Activated naive CD4-positive, alpha-beta T cell treated with anti-CD3 and anti-CD28 coated beads, Interleukin-2, amount 50 U/mL, for 72 hours (primary cell): ENCODE data around the gene ANKS3. TPM values are rescaled to one million over a fixed set of nuclear protein-coding genes. Genes with fewer than 3 reads are reported as not detected.

ENCODE experiments used
- ATAC-seq, 2 donors: fragments of 150-1000 bp; cut with Tn5 transposase; 2 replicates each; pipeline ENCODE4 v1.10.0; 2021; ENCODE audit warnings: mild to moderate bottlenecking in 2 of 2, moderate library complexity in 2 of 2
- DNase-seq, 2 donors: peaks; one replicate each; pipeline ENCODE4 v3.0.0; 2021 to 2022; ENCODE audit warnings: low spot score in 2 of 2
- H3K27ac Mint-ChIP-seq, 2 donors: one replicate each; pipeline ENCODE4 v1.8.0; 2022; ENCODE audit warnings: mild to moderate bottlenecking in 2 of 2, mixed read lengths in 2 of 2
- H3K36me3 Mint-ChIP-seq, 2 donors: one replicate each; pipeline ENCODE4 v1.8.0; 2022; ENCODE audit warnings: mixed read lengths in 2 of 2
- H3K9me3 Mint-ChIP-seq, 2 donors: one replicate each; pipeline ENCODE4 v1.8.0; 2022; ENCODE audit warnings: mixed read lengths in 2 of 2
- total RNA-seq, 2 donors: library from RNA; stranded (reverse); gene quantifications; one replicate each; pipeline ENCODE4 v1.2.3, GENCODE V29; 2022

The ANKS3 gene
- total RNA-seq, 2 donors from 2014 or later, result 19.4 to 21.5 TPM

DNA sequence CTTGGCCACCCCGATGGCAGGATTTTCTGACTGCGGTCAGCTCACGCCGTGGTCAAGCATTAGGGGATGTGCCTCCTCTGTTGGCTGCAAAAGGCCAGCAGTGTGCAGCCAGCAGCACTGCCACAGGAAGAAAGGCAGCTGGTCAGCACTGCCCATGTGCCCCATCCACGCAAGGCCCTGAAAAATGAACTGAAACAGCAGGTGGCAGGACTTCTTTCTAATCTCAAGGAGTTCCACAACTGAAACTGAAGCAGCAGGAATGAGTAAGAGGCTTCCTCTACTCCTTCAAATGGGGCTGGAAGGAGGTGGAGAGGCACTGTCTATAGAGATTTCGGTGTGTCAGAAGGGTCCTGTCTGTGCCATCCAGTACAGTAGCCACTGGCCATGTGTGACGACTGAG is 29.7 kb upstream of the ANKS3 start:
- DNase-seq, result no peak
- no peak overlapping the region for H3K27ac Mint-ChIP-seq
- ATAC-seq, result no peak
- no peaks in the 10 kb centered on the region for H3K9me3 Mint-ChIP-seq
- H3K36me3 Mint-ChIP-seq, result peaks cover 6% of the 10 kb centered on the region in 2 donors

DNA sequence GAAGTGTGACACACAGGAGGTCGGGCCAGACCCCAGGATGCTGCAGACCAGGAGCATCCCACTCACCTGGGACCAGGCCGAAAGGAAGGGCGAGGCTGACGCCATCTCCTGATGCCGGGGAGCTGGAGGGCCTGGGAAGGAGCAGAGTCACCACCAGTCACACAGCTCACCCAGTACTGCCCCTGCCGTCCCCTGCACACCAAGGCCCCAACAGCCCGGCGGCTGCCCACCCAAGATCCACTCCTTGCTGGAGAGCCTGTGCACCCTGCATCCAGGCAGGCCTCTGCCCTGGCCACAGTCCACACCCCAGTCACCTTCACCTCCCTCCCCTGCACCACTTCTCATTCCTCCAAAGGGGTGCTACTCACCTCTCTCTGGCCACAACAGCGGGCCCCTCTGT is 28.1 kb upstream of the ANKS3 start:
- Mint-ChIP-seq H3K9me3 (no peaks in the 10 kb centered on the region), H3K36me3 (peaks cover 0 to 6% of the 10 kb centered on the region in 2 donors), H3K27ac (peak overlapping the region; percentile 21 to 86)
- ATAC-seq (no peak), DNase-seq (no peak)

GRCh38 chr16:4760221-4760910 is 26.3 kb upstream of the ANKS3 start:
- ATAC-seq (no peak), DNase-seq (no peak)
- H3K9me3 Mint-ChIP-seq, result peaks cover 0 to 5% of the 10 kb centered on the region in 2 donors
- peak overlapping the region; percentile 74 to 90 for H3K27ac Mint-ChIP-seq
- peaks cover 7 to 13% of the 10 kb centered on the region in 2 donors for H3K36me3 Mint-ChIP-seq

- peak overlapping the region in 1 of 2 donors; percentile 29 for H3K27ac Mint-ChIP-seq
- DNase-seq (no peak), ATAC-seq (peak in 1 of 2 donors; percentile 85)
- H3K36me3 Mint-ChIP-seq, result peaks cover 7 to 13% of the 10 kb centered on the region in 2 donors
- peaks cover 0 to 5% of the 10 kb centered on the region in 2 donors for H3K9me3 Mint-ChIP-seq
Measured at GRCh38 chr16:4755687-4756086, 21.6 kb upstream of the ANKS3 start.

- peaks cover 7 to 9% of the 10 kb centered on the region in 2 donors for H3K36me3 Mint-ChIP-seq
- ATAC-seq, result no peak
- DNase-seq, result no peak
- H3K27ac Mint-ChIP-seq, result no peak overlapping the region
- H3K9me3 Mint-ChIP-seq, result peaks cover 0 to 5% of the 10 kb centered on the region in 2 donors
Measured at GRCh38 chr16:4754865-4755264, 20.8 kb upstream of the ANKS3 start.

DNA sequence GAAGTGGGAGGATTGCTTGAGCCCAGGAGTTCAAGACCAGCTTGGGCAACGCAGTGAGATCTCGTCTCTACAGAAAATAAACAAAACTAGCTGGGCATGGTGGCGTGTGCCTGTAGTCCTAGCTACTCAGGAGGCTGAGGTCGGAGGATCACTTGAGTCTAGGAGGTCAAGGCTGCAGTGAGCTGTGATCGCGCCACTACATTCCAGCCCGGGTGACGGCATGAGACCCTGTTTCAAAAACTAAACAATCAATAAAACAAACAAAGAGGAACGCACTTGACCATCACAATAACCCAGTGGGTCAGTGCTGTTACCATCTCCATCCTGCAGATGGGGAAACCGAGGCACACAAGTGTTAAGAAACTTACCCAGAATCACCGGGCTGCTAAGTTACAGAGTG is 19.2 kb upstream of the ANKS3 start:
- H3K27ac Mint-ChIP-seq, result no peak overlapping the region
- ATAC-seq, result no peak

GRCh38 chr16:4752351-4753100 is 18.5 kb upstream of the ANKS3 start:
- ATAC-seq (no peak), DNase-seq (no peak)
- Mint-ChIP-seq H3K27ac (no peak overlapping the region), H3K36me3 (peaks cover 7 to 9% of the 10 kb centered on the region in 2 donors), H3K9me3 (peaks cover 0 to 5% of the 10 kb centered on the region in 2 donors)

More for the DNA sequence above, 19.2 kb upstream of the ANKS3 start:
- peaks cover 0 to 5% of the 10 kb centered on the region in 2 donors for H3K9me3 Mint-ChIP-seq
- no peak for DNase-seq
- H3K36me3 Mint-ChIP-seq, result peaks cover 7 to 9% of the 10 kb centered on the region in 2 donors

GRCh38 chr16:4750896-4751295 is 16.8 kb upstream of the ANKS3 start:
- ATAC-seq (no peak), DNase-seq (no peak)
- H3K27ac Mint-ChIP-seq, result no peak overlapping the region
- H3K9me3 Mint-ChIP-seq, result peaks cover 0 to 5% of the 10 kb centered on the region in 2 donors
- peaks cover 5 to 8% of the 10 kb centered on the region in 2 donors for H3K36me3 Mint-ChIP-seq

GRCh38 chr16:4749700-4750257 is 15.7 kb upstream of the ANKS3 start:
- no peaks in the 10 kb centered on the region for H3K9me3 Mint-ChIP-seq
- no peaks in the 10 kb centered on the region for H3K36me3 Mint-ChIP-seq
- ATAC-seq, result no peak
- H3K27ac Mint-ChIP-seq, result no peak overlapping the region
- no peak for DNase-seq

- no peaks in the 10 kb centered on the region for H3K9me3 Mint-ChIP-seq
- no peak for ATAC-seq
- H3K36me3 Mint-ChIP-seq, result no peaks in the 10 kb centered on the region
- DNase-seq, result no peak
- peak overlapping the region in 1 of 2 donors; percentile 27 for H3K27ac Mint-ChIP-seq
Measured at GRCh38 chr16:4748682-4749411, 14.8 kb upstream of the ANKS3 start.

- Mint-ChIP-seq H3K9me3 (no peaks in the 10 kb centered on the region), H3K27ac (peak overlapping the region; percentile 27 to 72), H3K36me3 (no peaks in the 10 kb centered on the region)
- no peak for DNase-seq
- ATAC-seq, result no peak
Measured at GRCh38 chr16:4747906-4748681, 14.0 kb upstream of the ANKS3 start.

- no peak for DNase-seq
- Mint-ChIP-seq H3K27ac (peak overlapping the region in 1 of 2 donors; percentile 27), H3K36me3 (no peaks in the 10 kb centered on the region), H3K9me3 (no peaks in the 10 kb centered on the region)
- no peak for ATAC-seq
Measured at GRCh38 chr16:4746991-4747574, 13.0 kb upstream of the ANKS3 start.

DNA sequence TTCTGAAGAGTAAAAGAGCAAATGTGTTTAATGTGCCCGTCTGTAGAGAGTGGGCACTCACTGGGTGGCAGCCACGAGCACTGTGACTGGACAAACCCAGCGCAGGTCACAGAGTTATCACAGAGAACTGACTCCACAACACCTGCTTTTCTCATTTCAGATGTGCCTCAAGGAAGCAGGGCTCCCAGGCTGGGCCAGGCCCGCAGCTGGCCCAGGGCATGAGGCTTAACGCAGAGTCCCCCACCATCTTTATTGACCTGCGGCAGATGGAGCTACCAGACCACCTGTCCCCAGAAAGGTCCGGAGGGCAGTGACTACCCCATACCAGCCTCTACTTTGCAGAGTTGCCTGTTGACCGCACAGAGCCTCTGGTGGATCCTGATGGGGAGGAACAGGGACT is 12.1 kb upstream of the ANKS3 start:
- no peaks in the 10 kb centered on the region for H3K9me3 Mint-ChIP-seq
- no peak overlapping the region for H3K27ac Mint-ChIP-seq
- no peak for ATAC-seq
- H3K36me3 Mint-ChIP-seq, result no peaks in the 10 kb centered on the region
- DNase-seq, result no peak

DNA sequence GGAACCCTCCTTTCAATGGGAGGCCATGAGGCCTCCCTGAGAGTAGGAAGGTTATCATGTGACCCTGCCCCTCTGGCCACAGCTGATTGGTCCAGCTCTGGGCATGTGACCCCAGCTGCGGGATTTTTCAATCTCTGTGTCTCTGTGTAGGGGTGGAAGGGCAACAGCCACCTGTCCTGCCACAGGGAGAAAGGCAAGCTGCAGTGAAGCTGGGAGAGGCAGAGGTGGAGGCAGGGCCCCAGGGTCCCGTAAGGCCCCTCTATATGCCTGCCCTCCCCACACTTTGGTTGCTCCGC is 11.2 kb upstream of the ANKS3 start:
- ATAC-seq (no peak), DNase-seq (no peak)
- Mint-ChIP-seq H3K9me3 (no peaks in the 10 kb centered on the region), H3K36me3 (no peaks in the 10 kb centered on the region), H3K27ac (no peak overlapping the region)

DNA sequence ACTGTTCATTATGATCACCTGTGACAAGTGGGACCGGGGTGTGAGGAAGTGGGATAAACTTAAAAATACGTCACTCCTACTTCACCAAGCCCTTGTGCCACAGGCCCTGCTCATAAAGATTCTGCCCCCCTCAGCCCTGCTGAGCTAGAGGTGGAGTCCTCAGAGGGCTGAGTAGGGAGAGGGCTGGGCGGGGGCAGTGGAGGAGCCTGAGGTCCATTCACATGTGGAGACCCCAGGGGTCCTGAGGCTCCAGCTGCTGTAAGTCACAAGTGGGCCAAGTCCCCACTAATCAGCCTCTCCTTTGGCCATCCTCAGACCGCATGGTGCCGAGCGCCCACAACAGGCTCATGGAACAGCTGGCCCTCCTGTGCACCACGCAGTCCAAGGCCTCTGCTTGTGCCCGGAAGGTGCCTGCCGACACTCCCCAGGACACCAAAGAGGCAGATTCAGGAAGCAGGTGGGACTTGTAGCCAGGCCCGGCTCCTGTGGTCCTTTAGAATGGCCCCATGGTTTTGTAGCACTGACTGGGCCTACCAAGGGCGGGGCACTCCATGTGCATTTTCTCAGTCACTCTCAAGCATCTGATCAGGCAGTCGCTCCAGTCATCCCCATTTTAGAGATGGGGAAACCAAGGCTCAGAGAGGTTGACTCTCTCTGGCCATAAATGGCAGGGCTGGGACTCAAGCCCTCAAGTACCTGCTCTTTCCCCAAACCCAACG is 10.6 kb upstream of the ANKS3 start:
- DNase-seq, result no peak
- H3K9me3 Mint-ChIP-seq, result no peaks in the 10 kb centered on the region

More for the DNA sequence above, 10.6 kb upstream of the ANKS3 start:
- ATAC-seq, result no peak
- no peak overlapping the region for H3K27ac Mint-ChIP-seq
- H3K36me3 Mint-ChIP-seq, result no peaks in the 10 kb centered on the region
